Effector CD8-positive, alpha-beta T cell (primary cell): ENCODE results near the gene ABCC6.
"Not testable (repeated sequence)": the region's sequence is repeated elsewhere in the genome, so short reads cannot be mapped to it uniquely, and the experiment has no call there.

Experiments used
- DNase-seq: peaks from one replicate; lab custom pipeline; 2025; lab: John Stamatoyannopoulos, UW

Gene ABCC6

DNA sequence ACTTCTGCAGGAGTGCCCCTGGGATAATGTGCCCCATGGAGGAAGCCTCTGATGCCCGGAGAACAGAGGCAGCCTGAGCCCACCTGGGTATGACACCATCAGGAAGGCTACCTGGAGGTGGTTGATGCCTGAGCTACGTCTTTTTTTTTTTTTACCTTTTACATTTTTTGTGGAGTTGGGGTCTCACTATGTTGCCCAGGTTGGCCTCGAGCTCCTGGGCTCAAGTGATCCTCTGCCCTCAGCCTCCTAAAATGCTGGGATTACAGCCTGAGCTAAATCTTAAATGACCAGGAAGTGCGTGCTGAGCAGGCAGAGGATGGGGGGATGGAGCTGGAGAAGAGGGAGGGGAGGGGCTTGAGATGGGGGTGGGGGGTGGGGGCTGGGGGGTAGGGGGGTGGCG is 32.7 kb downstream of the ABCC6 start:
- DNase-seq, result no peak

DNA sequence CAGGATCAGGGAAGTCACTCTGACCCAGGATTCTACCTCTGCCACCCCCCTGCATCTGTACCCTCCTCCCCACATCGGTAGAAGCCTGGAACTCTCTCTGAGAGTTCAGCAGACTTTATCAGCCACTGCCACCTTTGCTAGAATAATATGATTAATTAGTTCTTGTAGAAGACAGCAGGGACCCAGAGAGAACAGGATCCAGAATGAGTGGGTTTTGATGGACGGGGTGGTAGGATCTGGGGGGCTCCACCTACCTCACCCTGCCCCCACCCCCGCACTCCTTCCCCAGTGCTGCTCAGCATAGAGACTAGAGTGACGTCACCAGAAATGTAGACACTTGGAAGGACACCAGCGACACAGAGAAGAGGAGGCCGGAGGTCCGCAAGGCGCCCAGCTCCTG is 33.5 kb downstream of the ABCC6 start:
- DNase-seq, result no peak

DNA sequence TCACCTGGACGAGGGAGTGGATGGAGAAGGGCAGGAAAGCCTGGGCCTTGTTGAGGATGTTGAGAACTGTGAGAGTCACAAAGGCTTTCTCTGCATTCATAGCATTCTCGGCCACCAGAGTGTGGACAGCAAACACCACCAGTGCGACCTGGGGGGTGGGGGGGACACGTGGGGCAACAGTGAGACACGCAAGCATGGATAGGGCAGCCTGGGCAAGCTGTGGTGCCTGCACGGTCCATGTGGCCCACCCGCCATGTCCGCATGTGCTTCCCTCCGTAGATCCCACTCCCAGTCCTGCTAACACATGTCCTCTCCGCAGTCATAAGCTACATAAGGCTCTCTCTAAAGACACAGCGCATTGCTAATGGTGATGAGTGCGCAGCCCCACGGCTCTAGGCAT is 34.5 kb downstream of the ABCC6 start:
- no peak for DNase-seq

DNA sequence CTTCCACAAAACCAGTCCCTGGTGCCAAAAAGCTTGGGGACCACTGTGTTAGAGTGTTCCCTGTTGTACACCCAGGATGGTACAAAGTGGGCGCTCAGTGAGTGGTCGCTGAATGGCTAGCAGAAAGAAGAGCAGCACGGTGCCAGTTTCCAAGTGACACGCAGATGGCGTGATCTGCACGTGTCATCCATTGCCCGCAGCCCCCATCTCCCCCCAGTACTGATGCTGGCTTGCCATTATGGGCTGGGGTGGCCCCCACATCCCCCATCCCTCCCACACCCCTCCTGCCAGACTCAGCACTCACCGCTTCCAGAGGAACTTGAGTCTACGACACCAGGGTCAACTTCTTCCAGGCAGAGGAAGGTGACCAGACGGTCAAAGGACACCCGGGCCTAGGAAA is 36.5 kb downstream of the ABCC6 start:
- DNase-seq, result no peak

DNA sequence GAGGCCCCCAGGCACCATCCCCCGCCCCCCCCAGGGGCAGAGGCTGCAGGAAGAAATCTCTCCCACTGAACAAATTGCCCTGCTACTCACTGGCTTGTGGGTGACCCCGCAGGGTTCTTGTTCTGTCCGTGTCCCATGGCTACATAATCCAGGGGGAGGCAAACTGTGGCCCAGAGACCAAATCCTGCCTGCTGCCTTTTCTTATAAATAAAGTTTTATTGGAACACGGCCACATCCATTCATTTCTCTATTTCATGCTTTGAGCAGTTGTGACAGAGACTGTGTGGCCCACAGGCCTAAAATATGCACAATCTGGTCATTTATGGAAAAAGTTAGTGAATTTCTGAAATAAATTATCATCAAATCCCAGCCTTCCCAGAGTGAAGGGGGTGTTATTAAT is 38.2 kb downstream of the ABCC6 start:
- DNase-seq, result no peak

DNA sequence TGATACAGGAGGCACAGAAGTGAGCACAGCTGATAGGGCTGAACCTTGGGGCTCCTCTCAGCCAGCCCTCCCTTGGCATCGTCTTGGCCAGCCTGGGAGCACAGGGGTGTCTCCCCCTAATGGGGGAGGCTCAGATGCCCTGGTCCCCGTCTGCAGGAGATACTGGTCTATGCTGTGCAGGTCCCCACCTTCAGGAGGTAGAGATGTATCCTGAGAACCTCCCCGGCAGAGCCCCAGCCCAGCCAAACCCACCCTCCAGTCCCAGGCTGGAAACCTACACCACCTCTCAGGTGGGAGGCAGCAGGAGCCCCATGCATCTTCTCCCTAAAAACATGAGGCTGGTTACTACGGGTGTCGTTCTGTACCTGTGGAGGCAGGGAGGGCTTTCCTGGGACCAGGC is 38.7 kb downstream of the ABCC6 start:
- no peak for DNase-seq

DNA sequence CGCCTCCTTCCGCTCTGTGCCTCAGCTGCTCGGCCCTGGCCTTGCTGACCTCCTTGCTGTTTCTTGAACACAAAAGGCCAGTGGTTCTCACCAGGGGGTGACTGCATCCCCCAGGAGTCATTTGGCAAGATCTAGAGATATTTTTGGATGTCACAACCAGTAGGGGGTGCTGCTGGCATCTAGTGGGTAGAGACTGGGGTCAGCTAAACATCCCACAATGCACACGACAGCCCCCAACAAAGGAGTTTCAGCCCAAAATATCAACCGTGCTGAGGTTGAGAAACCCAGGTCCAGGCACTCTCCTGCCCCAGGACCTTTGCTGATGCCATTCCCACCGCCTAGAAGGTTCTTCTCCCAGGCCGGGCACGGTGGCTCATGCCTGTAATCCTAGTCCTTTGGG is 39.7 kb downstream of the ABCC6 start:
- no peak for DNase-seq

DNA sequence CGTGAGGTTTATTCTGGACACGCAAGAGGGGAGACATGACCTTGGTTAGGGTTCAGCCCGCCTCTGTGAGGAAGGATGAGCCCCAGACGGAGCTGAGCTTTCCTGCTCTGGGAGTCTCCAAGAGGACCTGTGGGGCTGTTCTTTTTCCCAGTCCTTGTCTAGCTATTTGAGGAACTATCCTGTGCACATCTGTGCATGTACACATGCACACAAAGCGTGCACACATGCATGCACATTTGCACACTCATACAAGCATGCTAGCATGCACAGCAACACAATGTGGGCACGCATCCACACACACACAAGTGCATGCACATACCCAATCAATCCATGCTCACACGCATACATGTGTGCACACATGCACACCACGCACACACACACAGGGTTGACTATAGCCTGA is 40.4 kb downstream of the ABCC6 start:
- no peak for DNase-seq

DNA sequence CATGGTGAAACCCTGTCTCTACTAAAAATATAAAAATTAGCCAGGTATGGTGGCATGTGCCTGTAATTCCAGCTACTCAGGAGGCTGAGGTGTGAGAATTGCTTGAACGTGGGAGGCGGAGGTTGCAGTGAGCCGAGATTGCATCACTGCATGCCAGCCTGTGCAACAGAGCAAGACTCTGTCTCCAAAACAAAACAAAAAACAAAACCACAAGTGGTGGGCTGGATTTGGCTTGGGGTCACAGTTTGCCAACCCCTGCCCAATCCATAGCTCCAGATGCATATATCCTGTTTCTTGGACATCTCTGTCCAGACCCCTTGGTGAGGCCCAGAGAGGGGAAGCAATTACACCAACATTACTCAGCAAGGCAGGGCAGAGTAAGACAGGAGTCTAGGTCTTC is 41.5 kb downstream of the ABCC6 start:
- DNase-seq, result not testable (repeated sequence)

DNA sequence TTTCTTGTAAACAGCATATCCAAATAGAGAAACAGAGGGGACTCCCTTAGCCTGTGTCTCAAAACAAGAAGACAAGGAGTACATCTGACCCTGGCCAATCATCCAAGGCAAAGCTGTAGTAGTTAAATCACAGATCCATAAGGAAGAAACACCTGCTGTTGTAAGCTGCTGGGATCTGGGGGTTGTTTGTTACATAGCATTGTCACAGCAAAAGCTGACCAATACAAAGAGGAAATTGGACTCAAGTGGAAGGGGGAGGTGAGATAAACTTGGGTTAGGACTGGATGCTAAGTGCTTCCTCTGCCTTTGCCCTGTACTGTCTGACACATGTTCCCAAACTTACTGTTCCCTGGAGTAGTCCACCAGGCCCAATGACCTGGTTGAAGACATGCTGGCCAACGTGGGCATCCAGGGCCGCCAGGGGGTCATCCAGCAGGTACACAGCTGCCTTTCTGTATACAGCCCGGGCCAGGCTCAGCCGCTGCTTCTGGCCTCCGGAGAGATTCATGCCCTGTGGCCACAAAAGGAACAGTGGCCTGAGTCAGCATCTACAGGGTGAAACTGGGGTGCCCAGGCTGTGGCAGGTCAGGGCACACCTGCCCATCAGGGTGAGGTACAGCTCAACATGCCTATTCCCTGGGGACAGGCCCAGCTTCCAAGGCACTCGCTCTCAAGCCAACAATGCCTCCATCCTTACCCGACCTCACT is 44.7 kb downstream of the ABCC6 start:
- DNase-seq, result no peak

DNA sequence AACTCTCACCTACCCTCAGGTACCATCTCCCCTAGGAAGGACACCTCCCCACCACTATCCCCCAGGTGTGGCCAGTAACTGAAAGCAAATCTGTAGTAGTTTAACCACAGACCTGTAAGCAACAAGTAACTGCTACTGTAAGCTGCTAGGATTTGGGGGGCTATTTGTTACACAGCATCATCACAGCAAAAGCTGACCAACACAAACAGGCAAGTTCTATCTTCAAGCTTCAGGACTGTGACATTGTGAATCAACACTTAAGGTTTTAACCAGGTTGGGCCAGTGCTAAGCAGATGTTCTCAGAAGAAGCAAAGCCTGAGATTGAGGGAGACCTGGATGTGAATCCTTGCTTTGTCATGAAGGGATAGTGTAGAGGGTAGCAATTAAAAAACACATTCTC is 47.0 kb downstream of the ABCC6 start:
- DNase-seq, result no peak

DNA sequence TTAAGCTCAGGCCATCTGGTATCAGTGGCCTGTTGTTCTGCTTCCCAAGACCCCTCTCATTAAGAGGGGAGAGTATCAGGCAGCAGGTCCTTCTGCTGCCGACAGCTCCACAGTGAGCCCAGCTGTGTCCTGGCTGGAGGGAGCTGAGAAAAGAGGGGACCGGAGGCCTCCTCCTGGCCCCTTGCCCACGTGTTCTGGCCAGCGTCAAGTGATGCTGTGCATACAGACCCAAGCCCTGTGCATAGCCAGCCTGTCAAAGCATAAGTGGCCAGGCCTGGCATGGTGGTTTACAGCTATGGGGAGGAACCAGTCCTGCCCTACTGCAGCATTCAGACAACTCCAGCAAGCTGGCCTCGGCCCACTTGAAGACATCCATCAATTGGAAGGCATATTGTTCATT is 48.0 kb downstream of the ABCC6 start:
- DNase-seq, result no peak

DNA sequence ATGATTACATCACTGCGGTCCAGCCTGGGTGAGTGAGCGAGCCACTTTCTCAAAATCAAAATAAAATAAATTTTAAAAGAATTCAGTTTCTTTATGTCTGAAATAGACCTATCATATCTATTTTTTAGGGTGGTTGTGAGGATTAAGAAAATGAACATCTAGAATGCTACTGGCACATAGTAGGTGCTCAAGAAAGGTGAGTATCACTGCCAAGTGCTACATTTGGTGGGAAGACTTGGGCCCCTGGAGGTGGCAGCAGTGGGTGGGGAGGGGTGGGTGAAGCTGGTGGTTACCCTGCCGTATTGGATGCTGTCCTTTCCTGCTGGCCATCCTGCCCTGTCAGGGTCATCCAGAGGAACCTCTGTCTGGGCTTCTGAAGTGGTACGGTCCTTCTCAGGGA is 50.3 kb downstream of the ABCC6 start:
- DNase-seq, result no peak

DNA sequence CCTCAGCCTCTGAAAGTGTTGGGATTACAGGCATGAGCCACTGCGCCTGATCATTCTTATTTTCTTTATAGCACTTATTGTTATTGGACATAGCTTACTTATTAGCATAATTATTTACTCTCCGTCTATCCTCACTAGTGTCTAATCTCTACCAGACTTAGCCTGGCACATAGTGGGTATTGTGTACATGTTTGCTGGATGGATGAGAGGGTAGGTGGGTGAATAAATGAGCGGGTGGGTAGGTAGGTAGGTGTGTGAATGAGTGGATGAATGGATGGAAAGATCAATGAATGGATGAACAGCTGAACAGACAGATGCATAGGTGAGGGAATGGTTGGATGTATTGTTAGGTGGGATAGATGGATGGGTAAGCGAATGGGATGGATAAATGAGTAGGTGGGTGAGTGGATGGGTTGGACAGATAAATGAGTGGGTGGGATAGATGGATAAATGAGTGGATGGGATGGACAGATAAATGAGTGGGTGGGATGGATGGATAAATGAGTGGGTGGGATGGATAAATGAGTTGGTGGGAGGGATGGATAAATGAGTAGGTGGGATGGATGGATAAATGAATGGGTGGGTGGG is 51.9 kb downstream of the ABCC6 start:
- DNase-seq, result no peak

DNA sequence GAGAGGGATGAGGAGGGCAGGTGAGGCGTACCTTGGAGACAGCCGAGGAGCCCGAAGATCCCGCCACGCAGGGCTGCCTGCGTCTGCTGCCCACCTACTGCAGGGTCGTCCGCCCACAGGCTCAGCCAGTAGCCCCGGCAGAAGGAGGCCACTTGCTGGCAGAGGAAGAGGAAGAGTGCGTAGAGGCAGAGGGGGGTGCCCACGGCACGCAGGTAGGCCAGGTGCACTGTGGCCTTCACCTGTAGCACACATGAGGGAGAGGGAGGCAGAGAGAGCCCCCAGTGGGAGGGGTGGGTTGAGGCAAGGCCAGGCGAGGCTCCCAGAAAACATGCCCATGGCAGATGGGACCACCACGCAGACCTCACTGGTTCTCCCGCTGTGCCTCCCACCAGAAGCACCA is 53.7 kb downstream of the ABCC6 start:
- no peak for DNase-seq

DNA sequence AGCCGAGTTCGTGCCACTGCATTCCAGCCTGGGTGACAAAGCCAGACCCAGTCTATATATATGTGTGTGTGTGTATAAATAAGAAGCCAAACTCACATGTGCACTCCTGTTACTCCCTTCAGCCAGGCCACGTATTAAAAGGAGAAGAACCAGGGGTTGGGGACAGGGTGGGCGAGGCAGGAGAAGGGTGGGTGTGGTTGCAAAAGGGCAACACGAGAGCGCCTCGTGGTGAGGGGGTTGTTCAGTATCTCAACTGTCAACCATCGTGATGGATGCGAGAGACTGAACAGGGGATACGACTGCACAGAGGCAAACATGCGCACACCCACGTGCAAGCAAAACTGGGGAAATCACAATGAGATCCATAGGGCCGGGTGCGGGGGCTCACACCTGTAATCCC is 54.9 kb downstream of the ABCC6 start:
- DNase-seq, result no peak

DNA sequence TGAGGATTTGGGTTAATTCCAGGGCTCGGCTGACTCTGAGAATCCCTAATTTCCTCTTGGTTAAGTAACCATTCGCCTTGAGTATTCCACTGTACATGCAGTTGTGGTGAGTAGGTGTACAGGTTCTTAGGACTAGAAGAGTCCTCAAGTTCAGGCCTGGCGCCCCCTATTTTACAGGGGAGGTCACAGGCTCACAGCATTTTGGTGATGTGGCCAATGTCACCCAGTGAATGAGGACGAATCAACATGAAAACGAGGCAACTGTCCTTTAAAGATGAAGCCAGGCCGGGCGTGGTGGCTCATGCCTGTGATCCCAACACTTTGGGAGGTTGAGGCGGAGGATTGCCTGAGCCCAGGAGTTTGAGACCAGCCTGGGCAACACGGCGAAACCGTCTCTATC is 55.4 kb downstream of the ABCC6 start:
- no peak for DNase-seq

DNA sequence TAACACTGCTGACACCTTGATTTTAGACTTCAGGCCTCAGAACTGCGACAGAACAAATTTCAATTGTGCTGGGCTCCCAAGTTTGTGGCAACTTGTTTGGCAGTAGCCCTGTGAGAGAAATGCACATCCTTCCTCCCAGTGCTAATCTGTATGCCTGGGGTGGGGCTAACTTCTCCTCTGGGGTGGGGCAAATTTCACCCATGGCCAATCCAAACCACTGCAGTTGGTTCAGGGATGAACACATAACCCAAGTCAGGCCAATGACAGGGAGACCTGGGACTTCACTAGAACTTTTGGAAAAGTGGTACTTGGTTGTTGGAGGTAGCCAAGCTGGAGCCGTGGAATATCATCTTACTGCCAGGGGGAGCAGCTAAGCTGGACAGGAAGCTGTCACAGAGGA is 56.3 kb downstream of the ABCC6 start:
- no peak for DNase-seq

DNA sequence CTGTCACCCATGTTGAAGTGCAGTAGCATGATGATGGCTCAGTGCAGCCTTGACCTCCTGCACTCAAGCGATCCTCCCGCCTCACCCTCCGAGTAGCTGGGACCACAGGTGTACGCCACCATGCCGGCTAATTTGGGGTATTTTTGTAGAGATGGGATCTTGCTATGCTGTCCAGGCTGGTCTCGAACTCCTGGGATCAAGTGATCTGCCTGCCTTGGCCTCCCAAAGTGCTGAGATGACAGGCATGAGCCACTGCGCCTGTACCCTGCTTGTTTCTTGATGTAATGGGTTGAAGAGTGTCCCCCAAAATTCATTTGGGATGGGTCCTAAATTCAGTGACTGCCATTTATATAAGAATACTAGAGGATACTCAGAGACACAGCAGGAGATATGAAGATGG is 57.2 kb downstream of the ABCC6 start:
- DNase-seq, result no peak

DNA sequence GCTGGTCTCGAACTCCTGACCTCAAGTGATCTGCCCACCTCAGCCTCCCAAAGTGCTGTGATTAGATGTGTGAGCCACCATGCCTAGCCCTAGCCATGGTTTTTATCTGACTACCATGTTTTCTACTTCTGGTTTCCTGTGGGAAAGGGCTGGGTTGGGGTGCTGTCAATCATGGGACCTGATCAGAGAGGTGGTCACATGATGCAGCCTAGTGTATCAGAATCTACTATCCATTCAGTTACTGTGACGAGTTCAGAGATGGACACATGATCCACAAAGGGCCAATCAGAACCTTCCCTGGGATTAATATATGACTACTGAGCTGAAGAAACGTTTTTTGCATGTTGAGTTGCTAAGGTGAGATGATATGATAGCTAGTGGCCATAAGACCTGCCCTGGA is 59.1 kb downstream of the ABCC6 start:
- no peak for DNase-seq

DNA sequence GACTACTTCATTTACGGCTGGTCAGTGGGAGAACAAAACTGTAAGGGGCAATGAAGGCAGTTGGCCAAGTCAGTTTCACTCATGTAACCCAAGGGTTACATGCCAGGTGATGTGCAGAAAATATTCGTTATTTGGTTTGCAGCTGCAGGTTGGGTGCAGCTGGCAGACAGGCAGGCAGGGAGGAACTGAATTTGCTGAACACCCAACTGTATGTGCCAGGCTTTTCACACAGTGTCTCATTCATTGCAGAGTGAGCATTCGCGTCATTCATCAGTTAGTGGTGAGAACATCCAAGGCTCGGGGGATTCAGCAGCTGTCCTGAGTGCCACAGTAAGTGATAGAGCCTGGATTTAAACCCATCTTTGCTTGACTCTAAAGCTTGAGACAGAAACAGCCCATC is 59.7 kb downstream of the ABCC6 start:
- DNase-seq, result no peak

DNA sequence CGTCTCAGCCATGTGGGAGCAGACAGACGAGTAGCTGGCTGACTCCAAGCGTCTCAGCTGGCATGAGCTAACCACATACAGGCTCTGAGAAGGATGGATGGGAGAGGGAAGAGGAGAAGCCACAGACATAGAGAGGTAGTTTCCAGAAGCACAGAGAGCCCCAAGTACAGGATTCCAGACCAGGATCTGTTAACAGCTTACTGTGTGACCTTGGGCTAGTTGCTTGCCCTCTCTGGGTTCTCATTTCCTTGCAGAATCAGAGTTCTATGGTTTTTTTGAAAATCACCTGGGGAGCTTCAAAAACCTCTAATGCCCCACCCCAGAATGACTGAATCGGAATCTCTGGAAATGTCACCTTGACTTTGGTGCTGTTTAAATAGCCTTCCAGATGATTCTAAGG is 60.2 kb downstream of the ABCC6 start:
- no peak for DNase-seq

DNA sequence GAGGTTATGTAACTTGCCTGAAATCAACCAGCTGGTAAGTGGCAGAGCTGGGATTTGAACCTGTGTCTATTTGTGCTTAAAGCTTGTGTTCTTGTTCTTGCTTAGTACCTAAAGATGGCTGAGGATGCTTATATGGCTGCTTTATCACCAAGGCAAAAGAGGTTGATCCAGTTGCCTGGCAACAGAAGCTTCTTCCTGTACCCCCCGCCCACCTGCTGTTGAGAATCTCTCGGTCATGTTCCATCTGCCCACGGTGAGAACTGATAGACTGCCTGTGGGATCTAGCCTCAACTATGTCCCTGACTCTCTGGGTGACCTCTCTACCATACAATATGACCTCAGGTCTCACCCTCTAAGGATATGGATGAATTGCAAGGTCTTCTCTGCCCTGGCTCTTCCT is 60.7 kb downstream of the ABCC6 start:
- DNase-seq, result no peak

DNA sequence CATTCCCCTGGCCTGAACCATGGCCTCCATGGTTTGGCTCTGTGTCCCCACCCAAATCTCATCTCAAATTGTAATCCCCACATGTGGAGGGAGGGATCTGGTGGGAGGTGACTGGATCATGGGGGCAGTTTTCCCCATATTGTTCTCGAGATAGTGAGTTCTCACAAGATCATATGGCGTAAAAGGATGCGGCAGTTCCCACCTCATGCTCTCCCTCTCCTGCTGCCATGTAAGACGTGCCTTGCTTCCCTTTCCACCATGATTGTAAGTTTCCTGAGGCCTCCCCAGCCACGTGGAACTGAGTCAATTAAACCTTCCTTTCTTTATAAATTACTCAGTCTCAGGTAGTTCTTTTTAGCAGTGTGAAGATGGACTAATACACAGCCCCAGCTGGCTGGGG is 61.5 kb downstream of the ABCC6 start:
- DNase-seq, result not testable (repeated sequence)
